Thyroid gland (tissue), 4 donors: ENCODE results near the gene OAT. TPM values are rescaled to one million over a fixed set of nuclear protein-coding genes. Genes with fewer than 3 reads are reported as not detected.

ENCODE experiments used
- DNase-seq, 2 donors: peaks; one replicate each; pipeline ENCODE4 v3.0.0-alpha.2; 2019
- H3K27ac ChIP-seq, 3 donors: fragments of 200-600 bp; sonication (generic); 1 replicate in 2 of 3; 2 replicates in 1 of 3; pipeline ENCODE4 v1.5.1; 2016 to 2019; ENCODE audit warnings: mild to moderate bottlenecking in 1 of 3, moderate library complexity in 1 of 3
- H3K27me3 ChIP-seq: fragments of 200-600 bp; sonication (generic); one replicate; pipeline ENCODE4 v1.5.1; 2019
- H3K36me3 ChIP-seq, 2 donors: fragments of 200-600 bp; sonication (generic); one replicate each; pipeline ENCODE4 v1.5.1; 2016 to 2019
- H3K4me1 ChIP-seq, 2 donors: fragments of 200-600 bp; sonication (generic); one replicate each; pipeline ENCODE4 v1.5.1; 2017 to 2019
- H3K4me3 ChIP-seq, 3 donors: fragments of 200-600 bp; sonication (generic); replicated peaks in 1 of 3; 1 replicate in 2 of 3; 2 replicates in 1 of 3; pipeline ENCODE4 v1.5.1; 2016; ENCODE audit warnings: mild to moderate bottlenecking in 1 of 3
- H3K9me3 ChIP-seq: fragments of 200-600 bp; sonication (generic); one replicate; pipeline ENCODE4 v1.5.1; 2017
- POLR2A ChIP-seq, 2 donors: fragments of 450-650 bp; IDR thresholded peaks; one replicate each; pipeline ENCODE4 v1.6.1; 2017; ENCODE audit warnings: antibody characterized with exemption in 2 of 2, mild to moderate bottlenecking in 2 of 2, moderate library complexity in 1 of 2
- WGBS, 2 donors: methylation state at CpG; one replicate each; pipeline ENCODE4 v1.1.5; 2017; 5-methylcytosine and 5-hydroxymethylcytosine counted together
- intact Hi-C: fragments of 100-400 bp; cut with DNase I; formaldehyde crosslinking; loops from one replicate; pipeline ENCODE4 v1.15.1; 2023
- total RNA-seq, 4 donors: library from RNA; depleted of rRNA; stranded (reverse); fragments of >200 nt; gene quantifications; one replicate each; pipeline ENCODE4 v1.2.3, GENCODE V29; 2016
- TF ChIP-seq, protein P1 (sequence below), 6 experiments: fragments of 200-600 bp in 3 of 6; fragments of 450-650 bp in 3 of 6; sonication (generic) in 3 of 6; IDR thresholded peaks; one replicate each; pipeline ENCODE4 v1.5.1; 2016 to 2019; ENCODE audit warnings: antibody characterized with exemption in 6 of 6, mild to moderate bottlenecking in 2 of 6, inconsistent platforms in 1 of 6, moderate library complexity in 1 of 6

The OAT gene
- total RNA-seq, 4 donors from 2014 or later, result 75.3 to 111 (median 95.8) TPM

DNA sequence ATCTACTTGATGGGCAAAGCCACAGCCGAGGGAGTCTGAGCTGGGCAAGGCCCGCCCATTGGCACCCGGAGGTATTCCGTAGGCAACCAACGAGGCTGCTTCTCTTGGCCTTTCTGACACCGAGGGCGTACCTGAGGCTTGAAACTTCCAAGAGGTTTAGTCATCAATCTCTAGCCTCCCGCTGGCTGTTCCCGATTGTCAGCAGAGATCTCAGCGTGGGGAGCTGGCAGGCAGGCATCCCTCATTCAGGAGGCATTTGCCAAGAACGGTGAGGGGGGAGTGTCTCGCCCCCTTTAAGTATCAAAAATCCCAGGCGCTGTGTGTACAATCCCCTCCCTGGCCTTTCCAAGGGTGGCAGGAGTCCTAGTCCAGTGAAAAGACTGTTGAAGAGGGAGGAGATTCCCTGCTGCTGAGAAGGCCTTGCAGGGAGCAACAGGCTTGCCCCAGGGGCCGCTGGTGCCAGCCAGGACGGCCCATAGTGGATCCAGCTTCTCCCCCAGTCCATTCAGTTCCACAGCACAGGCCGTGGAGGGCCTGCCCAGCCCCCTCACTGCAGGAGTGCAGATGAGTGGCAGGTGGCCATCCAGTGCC lies 39.7 kb downstream of the OAT start:
- no peak overlapping the region for H3K27ac ChIP-seq
- DNase-seq, result no peak
- H3K36me3 ChIP-seq, result no peaks in the 10 kb centered on the region

DNA sequence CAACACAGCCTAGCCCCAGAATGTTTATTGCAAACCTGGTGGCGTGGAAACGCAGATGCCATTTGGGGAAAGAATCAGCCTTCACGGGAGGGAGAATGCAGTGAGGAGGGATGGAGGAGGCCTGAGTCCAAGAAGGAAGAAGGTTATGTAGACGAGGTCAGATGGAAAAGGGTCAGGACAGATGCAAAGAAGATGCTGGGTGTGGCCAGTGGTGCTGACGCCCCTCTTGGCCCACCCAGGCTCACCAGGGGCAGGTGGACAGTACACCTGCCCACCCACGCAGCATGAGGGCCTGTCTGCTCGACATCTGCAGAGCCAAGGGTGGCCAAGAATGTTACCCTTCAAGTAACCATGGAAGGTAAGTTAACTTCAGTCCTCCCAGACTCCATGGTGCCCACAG lies 40.5 kb downstream of the OAT start:
- Histone ChIP-seq H3K27me3 (no peaks in the 10 kb centered on the region), H3K36me3 (no peaks in the 10 kb centered on the region), H3K27ac (no peak overlapping the region), H3K4me1 (no peaks in the 10 kb centered on the region), H3K9me3 (no peaks in the 10 kb centered on the region), H3K4me3 (no peak overlapping the region)
- no peak for DNase-seq
- TF ChIP-seq POLR2A (IDR thresholded peaks at IDR 0.05), result no peak
- TF ChIP-seq, protein P1, sequence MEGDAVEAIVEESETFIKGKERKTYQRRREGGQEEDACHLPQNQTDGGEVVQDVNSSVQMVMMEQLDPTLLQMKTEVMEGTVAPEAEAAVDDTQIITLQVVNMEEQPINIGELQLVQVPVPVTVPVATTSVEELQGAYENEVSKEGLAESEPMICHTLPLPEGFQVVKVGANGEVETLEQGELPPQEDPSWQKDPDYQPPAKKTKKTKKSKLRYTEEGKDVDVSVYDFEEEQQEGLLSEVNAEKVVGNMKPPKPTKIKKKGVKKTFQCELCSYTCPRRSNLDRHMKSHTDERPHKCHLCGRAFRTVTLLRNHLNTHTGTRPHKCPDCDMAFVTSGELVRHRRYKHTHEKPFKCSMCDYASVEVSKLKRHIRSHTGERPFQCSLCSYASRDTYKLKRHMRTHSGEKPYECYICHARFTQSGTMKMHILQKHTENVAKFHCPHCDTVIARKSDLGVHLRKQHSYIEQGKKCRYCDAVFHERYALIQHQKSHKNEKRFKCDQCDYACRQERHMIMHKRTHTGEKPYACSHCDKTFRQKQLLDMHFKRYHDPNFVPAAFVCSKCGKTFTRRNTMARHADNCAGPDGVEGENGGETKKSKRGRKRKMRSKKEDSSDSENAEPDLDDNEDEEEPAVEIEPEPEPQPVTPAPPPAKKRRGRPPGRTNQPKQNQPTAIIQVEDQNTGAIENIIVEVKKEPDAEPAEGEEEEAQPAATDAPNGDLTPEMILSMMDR (IDR thresholded peaks at IDR 0.05), result no peak
- intact Hi-C loops, result no loop called here
- 81 to 84% methylated on average over 6 to 7 of the region's 7 CpGs for WGBS, 2 donors

More for the DNA sequence above, 39.7 kb downstream of the OAT start:
- TF ChIP-seq, protein P1 (IDR thresholded peaks at IDR 0.05), result no peak
- no peak for TF ChIP-seq POLR2A (IDR thresholded peaks at IDR 0.05)
- H3K4me1 ChIP-seq, result no peaks in the 10 kb centered on the region
- no peak overlapping the region for H3K4me3 ChIP-seq
- H3K9me3 ChIP-seq, result no peaks in the 10 kb centered on the region
- intact Hi-C loops, result no loop called here
- no peaks in the 10 kb centered on the region for H3K27me3 ChIP-seq
- WGBS, 2 donors, result 69 to 80% methylated on average over 12 to 15 of the region's 16 CpGs

DNA sequence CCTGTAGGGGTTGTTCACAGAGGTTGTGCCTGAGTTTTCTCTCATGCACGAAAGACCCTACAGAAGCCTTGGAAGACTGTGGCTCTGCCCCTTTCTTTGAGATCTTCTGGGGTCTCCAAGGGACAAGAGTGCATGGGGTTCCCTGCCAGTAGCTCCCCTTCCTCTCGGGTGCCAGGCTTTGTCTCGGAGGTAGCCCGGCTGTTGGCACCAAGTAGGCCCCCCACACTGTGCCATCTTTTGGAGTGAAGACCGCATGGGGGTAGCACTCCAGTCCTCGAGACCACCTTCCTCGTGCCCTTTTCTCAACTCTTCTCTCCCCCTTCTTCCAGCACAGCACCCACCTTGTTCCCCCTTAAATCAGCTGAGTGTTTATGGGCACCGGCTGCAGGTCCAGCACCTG lies 41.6 kb downstream of the OAT start:
- no peaks in the 10 kb centered on the region for H3K36me3 ChIP-seq
- H3K9me3 ChIP-seq, result no peaks in the 10 kb centered on the region
- H3K27me3 ChIP-seq, result no peaks in the 10 kb centered on the region
- intact Hi-C loops, result no loop called here
- WGBS, 2 donors, result 90 to 95% methylated on average over 8 of the region's 8 CpGs
- no peaks in the 10 kb centered on the region for H3K4me1 ChIP-seq
- no peak for DNase-seq
- no peak overlapping the region for H3K27ac ChIP-seq
- TF ChIP-seq POLR2A (IDR thresholded peaks at IDR 0.05), result no peak
- TF ChIP-seq, protein P1 (IDR thresholded peaks at IDR 0.05), result no peak
- H3K4me3 ChIP-seq, result no peak overlapping the region

- 83% methylated on average over 9 of the region's 9 CpGs for WGBS, 2 donors
- Histone ChIP-seq H3K9me3 (no peaks in the 10 kb centered on the region), H3K36me3 (no peaks in the 10 kb centered on the region), H3K4me3 (no peak overlapping the region), H3K27me3 (no peaks in the 10 kb centered on the region), H3K4me1 (no peaks in the 10 kb centered on the region), H3K27ac (no peak overlapping the region)
- DNase-seq, result no peak
- no peak for TF ChIP-seq POLR2A (IDR thresholded peaks at IDR 0.05)
- TF ChIP-seq, protein P1 (IDR thresholded peaks at IDR 0.05), result no peak
- intact Hi-C loops, result no loop called here
These were observed 42.3 kb downstream of the OAT start for GRCh38 chr10:124376411-124376810.

DNA sequence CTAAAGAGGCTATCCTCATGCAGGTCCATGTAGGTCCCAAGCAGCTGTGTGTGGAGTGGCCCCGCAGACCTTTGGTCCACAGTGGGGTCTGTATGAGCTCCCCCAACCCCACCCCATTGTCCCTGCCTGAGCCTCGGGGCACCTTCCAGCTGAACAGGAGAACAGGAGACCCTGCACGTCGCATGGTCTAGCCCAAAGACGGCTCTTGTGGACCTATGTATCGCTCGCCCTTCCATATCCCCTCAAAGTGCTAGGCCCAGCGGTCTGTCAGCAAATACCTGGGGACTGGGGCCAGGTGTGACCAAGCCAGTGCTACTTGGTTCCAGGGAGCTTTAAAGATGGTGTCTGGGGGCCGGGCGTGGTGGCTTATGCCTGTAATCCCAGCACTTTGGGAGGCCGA lies 43.0 kb downstream of the OAT start:
- Histone ChIP-seq H3K4me3 (no peak overlapping the region), H3K4me1 (no peaks in the 10 kb centered on the region), H3K27ac (no peak overlapping the region), H3K27me3 (no peaks in the 10 kb centered on the region), H3K9me3 (no peaks in the 10 kb centered on the region), H3K36me3 (no peaks in the 10 kb centered on the region)
- no peak for DNase-seq
- WGBS, 2 donors, result 96 to 97% methylated on average over 8 to 11 of the region's 11 CpGs
- intact Hi-C loops, result no loop called here
- TF ChIP-seq, protein P1 (IDR thresholded peaks at IDR 0.05), result no peak
- TF ChIP-seq POLR2A (IDR thresholded peaks at IDR 0.05), result no peak
